ENCODE results near the gene AURKB. TPM values are rescaled to one million over a fixed set of nuclear protein-coding genes. Genes with fewer than 3 reads are reported as not detected.

AURKB gene
- polyA plus RNA-seq, result 0.84 and 4.8 TPM in 2 replicates
- polyA minus RNA-seq, result 0.97 and 2.9 TPM in 2 replicates

DNA sequence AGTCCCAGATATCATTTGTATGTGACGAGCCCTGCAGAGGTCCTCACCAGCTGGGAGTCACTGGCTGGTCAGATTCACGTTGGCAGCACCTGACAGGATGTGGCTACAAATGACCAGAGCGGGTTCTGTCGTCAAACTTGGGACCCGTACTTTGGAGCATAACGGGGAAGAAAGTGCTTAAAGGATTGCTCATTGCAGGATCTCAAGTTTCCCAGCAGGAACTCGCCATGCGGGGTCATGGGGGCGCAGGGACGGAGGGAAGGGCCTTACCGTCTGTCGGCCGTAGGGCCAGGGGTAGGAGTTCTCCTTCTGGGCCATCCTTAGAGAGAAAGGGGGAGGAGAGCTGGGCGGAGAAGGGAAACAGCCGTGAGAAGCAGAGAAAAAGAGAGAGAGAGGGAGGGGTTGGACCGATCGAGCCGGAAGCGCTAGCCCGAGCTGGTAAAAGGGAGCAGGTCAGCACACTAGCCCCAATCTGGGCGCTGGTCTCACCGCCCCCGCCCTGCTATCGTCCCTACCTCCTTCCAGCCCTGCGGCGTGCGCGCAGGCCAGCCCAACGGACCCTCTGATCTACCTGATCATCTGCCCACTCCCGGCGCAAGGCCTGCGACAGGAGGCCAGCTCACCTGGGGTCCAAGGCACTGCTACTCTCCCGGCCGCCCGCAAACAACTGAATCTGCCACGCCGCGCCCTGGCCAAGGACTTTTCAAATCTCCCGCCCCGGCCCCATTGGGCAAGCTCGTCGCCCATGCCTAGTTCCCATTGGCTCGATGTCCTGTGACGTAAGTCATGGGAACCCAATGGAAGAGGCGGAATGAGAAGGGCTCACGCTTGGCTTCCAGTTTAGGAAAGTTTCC is at the start of gene AURKB:
AURKB (minus strand) TSS at position 669 of the 854 bp plus-strand sequence; CDS start at position 318, 351 bp downstream.
- Histone ChIP-seq H3F3A (ENCODE audit: insufficient read depth, low read length, poor library complexity, severe bottlenecking) (no peaks in the 10 kb centered on the region), H3K9ac (ENCODE audit: low read length) (no peak within 1 kb of the TSS), H3K9me2 (ENCODE audit: insufficient read depth, low read length) (no peaks in the 10 kb centered on the region), H3K36me3 (ENCODE audit: insufficient read depth, low read length) (no peaks in the 10 kb centered on the region), H3K9me3 (ENCODE audit: low read length) (no peaks in the 10 kb centered on the region), H3K79me2 (replicated peaks; ENCODE audit: insufficient read depth, low read length) (peaks cover 13% of the 10 kb centered on the region), H2AFZ (ENCODE audit: low read depth, low read length) (no peak within 1 kb of the TSS), H3K4me3 (ENCODE audit: low read length) (peak within 1 kb of the TSS; percentile 76), H3K27me3 (ENCODE audit: insufficient read depth, low read depth, low read length) (no peaks in the 10 kb centered on the region), H3K27ac (ENCODE audit: low read length) (no peak within 1 kb of the TSS), H3K4me2 (ENCODE audit: low read length) (peak within 1 kb of the TSS; percentile 79), H4K20me1 (ENCODE audit: insufficient read depth) (no peaks in the 10 kb centered on the region)
- TF ChIP-seq EP300 (conservative IDR thresholded peaks at IDR 0.05; ENCODE audit: poor library complexity, severe bottlenecking) (no peak), MXI1 (conservative IDR thresholded peaks at IDR 0.05; ENCODE audit: poor library complexity, severe bottlenecking) (peak; percentile 100), POLR2AphosphoS5 (IDR thresholded peaks at IDR 0.05) (peak; percentile 63), EZH2 (IDR thresholded peaks at IDR 0.05; ENCODE audit: borderline replicate concordance, insufficient read depth, low read length, poor library complexity, severe bottlenecking) (no peak), TAF1 (IDR thresholded peaks at IDR 0.05; ENCODE audit: low read depth) (no peak), RAD21 (conservative IDR thresholded peaks at IDR 0.05) (no peak), SMC3 (conservative IDR thresholded peaks at IDR 0.05; ENCODE audit: poor library complexity) (no peak)
- TF ChIP-seq, protein P1, sequence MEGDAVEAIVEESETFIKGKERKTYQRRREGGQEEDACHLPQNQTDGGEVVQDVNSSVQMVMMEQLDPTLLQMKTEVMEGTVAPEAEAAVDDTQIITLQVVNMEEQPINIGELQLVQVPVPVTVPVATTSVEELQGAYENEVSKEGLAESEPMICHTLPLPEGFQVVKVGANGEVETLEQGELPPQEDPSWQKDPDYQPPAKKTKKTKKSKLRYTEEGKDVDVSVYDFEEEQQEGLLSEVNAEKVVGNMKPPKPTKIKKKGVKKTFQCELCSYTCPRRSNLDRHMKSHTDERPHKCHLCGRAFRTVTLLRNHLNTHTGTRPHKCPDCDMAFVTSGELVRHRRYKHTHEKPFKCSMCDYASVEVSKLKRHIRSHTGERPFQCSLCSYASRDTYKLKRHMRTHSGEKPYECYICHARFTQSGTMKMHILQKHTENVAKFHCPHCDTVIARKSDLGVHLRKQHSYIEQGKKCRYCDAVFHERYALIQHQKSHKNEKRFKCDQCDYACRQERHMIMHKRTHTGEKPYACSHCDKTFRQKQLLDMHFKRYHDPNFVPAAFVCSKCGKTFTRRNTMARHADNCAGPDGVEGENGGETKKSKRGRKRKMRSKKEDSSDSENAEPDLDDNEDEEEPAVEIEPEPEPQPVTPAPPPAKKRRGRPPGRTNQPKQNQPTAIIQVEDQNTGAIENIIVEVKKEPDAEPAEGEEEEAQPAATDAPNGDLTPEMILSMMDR (IDR thresholded peaks at IDR 0.05; ENCODE audit: poor library complexity, severe bottlenecking), result peak; percentile 10
- TF ChIP-seq, protein P2, sequence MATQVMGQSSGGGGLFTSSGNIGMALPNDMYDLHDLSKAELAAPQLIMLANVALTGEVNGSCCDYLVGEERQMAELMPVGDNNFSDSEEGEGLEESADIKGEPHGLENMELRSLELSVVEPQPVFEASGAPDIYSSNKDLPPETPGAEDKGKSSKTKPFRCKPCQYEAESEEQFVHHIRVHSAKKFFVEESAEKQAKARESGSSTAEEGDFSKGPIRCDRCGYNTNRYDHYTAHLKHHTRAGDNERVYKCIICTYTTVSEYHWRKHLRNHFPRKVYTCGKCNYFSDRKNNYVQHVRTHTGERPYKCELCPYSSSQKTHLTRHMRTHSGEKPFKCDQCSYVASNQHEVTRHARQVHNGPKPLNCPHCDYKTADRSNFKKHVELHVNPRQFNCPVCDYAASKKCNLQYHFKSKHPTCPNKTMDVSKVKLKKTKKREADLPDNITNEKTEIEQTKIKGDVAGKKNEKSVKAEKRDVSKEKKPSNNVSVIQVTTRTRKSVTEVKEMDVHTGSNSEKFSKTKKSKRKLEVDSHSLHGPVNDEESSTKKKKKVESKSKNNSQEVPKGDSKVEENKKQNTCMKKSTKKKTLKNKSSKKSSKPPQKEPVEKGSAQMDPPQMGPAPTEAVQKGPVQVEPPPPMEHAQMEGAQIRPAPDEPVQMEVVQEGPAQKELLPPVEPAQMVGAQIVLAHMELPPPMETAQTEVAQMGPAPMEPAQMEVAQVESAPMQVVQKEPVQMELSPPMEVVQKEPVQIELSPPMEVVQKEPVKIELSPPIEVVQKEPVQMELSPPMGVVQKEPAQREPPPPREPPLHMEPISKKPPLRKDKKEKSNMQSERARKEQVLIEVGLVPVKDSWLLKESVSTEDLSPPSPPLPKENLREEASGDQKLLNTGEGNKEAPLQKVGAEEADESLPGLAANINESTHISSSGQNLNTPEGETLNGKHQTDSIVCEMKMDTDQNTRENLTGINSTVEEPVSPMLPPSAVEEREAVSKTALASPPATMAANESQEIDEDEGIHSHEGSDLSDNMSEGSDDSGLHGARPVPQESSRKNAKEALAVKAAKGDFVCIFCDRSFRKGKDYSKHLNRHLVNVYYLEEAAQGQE (IDR thresholded peaks at IDR 0.05; ENCODE audit: borderline replicate concordance), result no peak

DNA sequence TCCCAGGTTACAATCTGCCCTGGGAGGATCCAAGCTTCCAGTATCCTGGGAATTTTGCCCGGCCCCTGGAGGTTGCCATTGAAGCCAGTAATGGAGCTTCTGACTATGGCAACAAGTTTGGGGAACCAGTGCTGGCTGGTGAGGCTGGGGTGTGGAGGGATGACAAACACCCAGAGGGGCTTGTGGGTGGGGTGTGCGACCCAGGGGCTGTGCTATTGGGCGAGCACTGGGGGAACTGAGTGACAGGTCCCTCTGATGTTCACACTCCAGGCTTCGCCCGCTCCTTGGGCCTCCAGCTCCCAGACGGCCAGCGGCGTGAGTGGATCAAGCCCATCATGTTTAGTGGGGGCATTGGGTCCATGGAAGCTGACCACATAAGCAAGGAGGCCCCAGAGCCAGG is 47.4 kb upstream of the AURKB start:
- H4K20me1 ChIP-seq (ENCODE audit: insufficient read depth), result no peaks in the 10 kb centered on the region
- no peak overlapping the region for H2AFZ ChIP-seq (ENCODE audit: low read depth, low read length)
- H3K9me3 ChIP-seq (ENCODE audit: low read length), result no peaks in the 10 kb centered on the region
- H3K36me3 ChIP-seq (ENCODE audit: insufficient read depth, low read length), result no peaks in the 10 kb centered on the region
- no peak overlapping the region for H3K4me3 ChIP-seq (ENCODE audit: low read length)
- no peak overlapping the region for H3K4me2 ChIP-seq (ENCODE audit: low read length)
- H3K27me3 ChIP-seq (ENCODE audit: insufficient read depth, low read depth, low read length), result no peaks in the 10 kb centered on the region
- TF ChIP-seq POLR2AphosphoS5 (IDR thresholded peaks at IDR 0.05), result no peak
- no peak for TF ChIP-seq TAF1 (IDR thresholded peaks at IDR 0.05; ENCODE audit: low read depth)
- TF ChIP-seq EZH2 (IDR thresholded peaks at IDR 0.05; ENCODE audit: borderline replicate concordance, insufficient read depth, low read length, poor library complexity, severe bottlenecking), result no peak
- TF ChIP-seq, protein P2 (IDR thresholded peaks at IDR 0.05; ENCODE audit: borderline replicate concordance), result no peak
- TF ChIP-seq EP300 (conservative IDR thresholded peaks at IDR 0.05; ENCODE audit: poor library complexity, severe bottlenecking), result no peak
- TF ChIP-seq MXI1 (conservative IDR thresholded peaks at IDR 0.05; ENCODE audit: poor library complexity, severe bottlenecking), result no peak
- TF ChIP-seq RAD21 (conservative IDR thresholded peaks at IDR 0.05), result no peak
- H3K27ac ChIP-seq (ENCODE audit: low read length), result no peak overlapping the region
- H3K9ac ChIP-seq (ENCODE audit: low read length), result no peak overlapping the region
- H3F3A ChIP-seq (ENCODE audit: insufficient read depth, low read length, poor library complexity, severe bottlenecking), result no peaks in the 10 kb centered on the region
- no peaks in the 10 kb centered on the region for H3K9me2 ChIP-seq (ENCODE audit: insufficient read depth, low read length)
- no peaks in the 10 kb centered on the region for H3K79me2 ChIP-seq (replicated peaks; ENCODE audit: insufficient read depth, low read length)
